Measurements from ENCODE around the gene OSBPL6. TPM values are rescaled to one million over a fixed set of nuclear protein-coding genes. Genes with fewer than 3 reads are reported as not detected.

The OSBPL6 gene
- total RNA-seq, 4 donors from 2014 or later: 1.8 to 6.1 (median 3.4) TPM

GRCh38 chr2:178287652-178288344, 93.5 kb downstream of the OSBPL6 start:
- TF ChIP-seq POLR2A (IDR thresholded peaks at IDR 0.05) (no peak), CTCF (IDR thresholded peaks at IDR 0.05) (no peak)
- Histone ChIP-seq H3K27me3 (no peaks in the 10 kb centered on the region), H3K4me3 (no peak overlapping the region), H3K4me1 (no peaks in the 10 kb centered on the region), H3K27ac (no peak overlapping the region), H3K36me3 (no peaks in the 10 kb centered on the region), H3K9me3 (no peaks in the 10 kb centered on the region)
- DNase-seq: no peak
- intact Hi-C loops (cut with DNase I): loop anchor here (10.0 kb wide), 1 partner anchor 153 kb away; no protein-coding TSS in a partner anchor
- 62 to 73% methylated on average over 3 of the region's 3 CpGs for WGBS, 2 donors

- no peak for DNase-seq
- Histone ChIP-seq H3K27ac (no peak overlapping the region), H3K4me1 (no peaks in the 10 kb centered on the region), H3K9me3 (no peaks in the 10 kb centered on the region), H3K4me3 (no peak overlapping the region), H3K36me3 (no peaks in the 10 kb centered on the region), H3K27me3 (no peaks in the 10 kb centered on the region)
- no peak for TF ChIP-seq CTCF (IDR thresholded peaks at IDR 0.05)
- intact Hi-C loops (cut with DNase I): no loop called here
These were observed 97.4 kb downstream of the OSBPL6 start for GRCh38 chr2:178291703-178292102.

- TF ChIP-seq POLR2A (IDR thresholded peaks at IDR 0.05): no peak
- no peak for TF ChIP-seq CTCF (IDR thresholded peaks at IDR 0.05)
- intact Hi-C loops (cut with DNase I): no loop called here
- 58 to 76% methylated on average over 1 of the region's 1 CpG for WGBS, 2 donors
- H3K4me1 ChIP-seq: no peaks in the 10 kb centered on the region
- no peak for DNase-seq
- H3K36me3 ChIP-seq: no peaks in the 10 kb centered on the region
- H3K4me3 ChIP-seq: no peak overlapping the region
- no peaks in the 10 kb centered on the region for H3K27me3 ChIP-seq
- H3K27ac ChIP-seq: no peak overlapping the region
- no peaks in the 10 kb centered on the region for H3K9me3 ChIP-seq
These were observed 98.3 kb downstream of the OSBPL6 start for GRCh38 chr2:178292586-178292985.

- intact Hi-C loops (cut with DNase I): no loop called here
- WGBS, 2 donors: 90 to 92% methylated on average over 4 of the region's 4 CpGs
- Histone ChIP-seq H3K4me1 (peaks cover 0 to 21% (median 2%) of the 10 kb centered on the region in 3 donors), H3K4me3 (no peak overlapping the region), H3K27ac (no peak overlapping the region), H3K27me3 (no peaks in the 10 kb centered on the region), H3K9me3 (no peaks in the 10 kb centered on the region), H3K36me3 (no peaks in the 10 kb centered on the region)
- TF ChIP-seq POLR2A (IDR thresholded peaks at IDR 0.05): no peak
- DNase-seq: no peak
These were observed 100.8 kb downstream of the OSBPL6 start for GRCh38 chr2:178295115-178295514.

- 85 to 86% methylated on average over 3 of the region's 3 CpGs for WGBS, 2 donors
- TF ChIP-seq POLR2A (IDR thresholded peaks at IDR 0.05) (no peak), CTCF (IDR thresholded peaks at IDR 0.05) (no peak)
- DNase-seq: no peak
- Histone ChIP-seq H3K36me3 (no peaks in the 10 kb centered on the region), H3K27me3 (no peaks in the 10 kb centered on the region), H3K4me3 (no peak overlapping the region), H3K4me1 (peaks cover 0 to 25% (median 2%) of the 10 kb centered on the region in 3 donors), H3K9me3 (no peaks in the 10 kb centered on the region), H3K27ac (no peak overlapping the region)
- intact Hi-C loops (cut with DNase I): no loop called here
These were observed 101.6 kb downstream of the OSBPL6 start for GRCh38 chr2:178295906-178296305.

Measured in esophagus squamous epithelium (tissue), 5 donors.